Measurements from ENCODE around the gene DSG3. TPM values are rescaled to one million over a fixed set of nuclear protein-coding genes. Genes with fewer than 3 reads are reported as not detected.

Gene DSG3
- total RNA-seq, 1 experiment from 2014 or later, result not detected

DNA sequence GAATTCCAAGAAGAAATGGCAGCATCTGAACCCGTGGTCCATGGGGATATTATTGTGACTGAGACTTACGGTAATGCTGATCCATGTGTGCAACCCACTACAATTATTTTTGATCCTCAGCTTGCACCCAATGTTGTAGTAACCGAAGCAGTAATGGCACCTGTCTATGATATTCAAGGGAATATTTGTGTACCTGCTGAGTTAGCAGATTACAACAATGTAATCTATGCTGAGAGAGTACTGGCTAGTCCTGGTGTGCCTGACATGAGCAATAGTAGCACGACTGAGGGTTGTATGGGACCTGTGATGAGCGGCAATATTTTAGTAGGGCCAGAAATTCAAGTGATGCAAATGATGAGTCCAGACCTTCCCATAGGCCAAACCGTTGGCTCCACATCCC is 34.4 kb upstream of the DSG3 start:
- Histone ChIP-seq H3K36me3 (ENCODE audit: insufficient read depth, low read length, poor library complexity, severe bottlenecking) (no peaks in the 10 kb centered on the region), H3K27me3 (replicated peaks; ENCODE audit: insufficient read depth, low read depth, low read length, poor library complexity) (no peaks in the 10 kb centered on the region), H3K4me1 (ENCODE audit: insufficient read depth, low read length, poor library complexity, severe bottlenecking) (no peaks in the 10 kb centered on the region), H3K9me3 (ENCODE audit: low read depth, low read length, poor library complexity, severe bottlenecking) (no peaks in the 10 kb centered on the region), H3K27ac (ENCODE audit: low read depth, low read length, poor library complexity, severe bottlenecking) (no peak overlapping the region), H3K4me3 (ENCODE audit: low read depth, low read length, poor library complexity, severe bottlenecking) (no peak overlapping the region)
- intact Hi-C loops (cut with micrococcal nuclease; ENCODE audit: unreplicated experiment), result no loop called here
- BruUV-seq (replicated peaks), result no TSS peak
- POLR2A ChIA-PET (ENCODE audit: low non-redundant PET), result no interaction called here
- TF ChIP-seq EZH2 (IDR thresholded peaks at IDR 0.05; ENCODE audit: borderline replicate concordance, low read depth, low read length, poor library complexity, severe bottlenecking), result no peak
- TF ChIP-seq, protein P1, sequence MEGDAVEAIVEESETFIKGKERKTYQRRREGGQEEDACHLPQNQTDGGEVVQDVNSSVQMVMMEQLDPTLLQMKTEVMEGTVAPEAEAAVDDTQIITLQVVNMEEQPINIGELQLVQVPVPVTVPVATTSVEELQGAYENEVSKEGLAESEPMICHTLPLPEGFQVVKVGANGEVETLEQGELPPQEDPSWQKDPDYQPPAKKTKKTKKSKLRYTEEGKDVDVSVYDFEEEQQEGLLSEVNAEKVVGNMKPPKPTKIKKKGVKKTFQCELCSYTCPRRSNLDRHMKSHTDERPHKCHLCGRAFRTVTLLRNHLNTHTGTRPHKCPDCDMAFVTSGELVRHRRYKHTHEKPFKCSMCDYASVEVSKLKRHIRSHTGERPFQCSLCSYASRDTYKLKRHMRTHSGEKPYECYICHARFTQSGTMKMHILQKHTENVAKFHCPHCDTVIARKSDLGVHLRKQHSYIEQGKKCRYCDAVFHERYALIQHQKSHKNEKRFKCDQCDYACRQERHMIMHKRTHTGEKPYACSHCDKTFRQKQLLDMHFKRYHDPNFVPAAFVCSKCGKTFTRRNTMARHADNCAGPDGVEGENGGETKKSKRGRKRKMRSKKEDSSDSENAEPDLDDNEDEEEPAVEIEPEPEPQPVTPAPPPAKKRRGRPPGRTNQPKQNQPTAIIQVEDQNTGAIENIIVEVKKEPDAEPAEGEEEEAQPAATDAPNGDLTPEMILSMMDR (conservative IDR thresholded peaks at IDR 0.05; ENCODE audit: low read depth, low read length), result no peak
- CTCF ChIA-PET, result no interaction called here
- no peak for DNase-seq (ENCODE audit: low spot score)

DNA sequence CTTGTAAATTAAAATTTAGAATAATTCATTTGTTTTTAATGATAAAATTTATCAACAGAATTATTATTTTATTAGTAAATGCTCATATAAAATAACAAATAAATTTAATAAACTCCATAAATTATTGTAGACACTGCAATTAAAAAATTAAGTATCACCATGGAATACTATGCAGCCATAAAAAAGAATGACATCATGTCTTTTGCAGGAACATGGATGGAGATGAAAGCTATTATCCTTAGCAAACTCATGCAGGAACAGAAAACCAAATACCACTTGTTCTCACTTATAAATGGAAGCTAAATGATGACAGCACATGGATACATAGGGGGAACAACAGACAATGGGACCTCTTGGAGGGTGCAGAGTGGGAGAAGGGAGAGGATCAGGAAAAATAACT is 29.7 kb upstream of the DSG3 start:
- Histone ChIP-seq H3K4me3 (ENCODE audit: low read depth, low read length, poor library complexity, severe bottlenecking) (no peak overlapping the region), H3K4me1 (ENCODE audit: insufficient read depth, low read length, poor library complexity, severe bottlenecking) (no peaks in the 10 kb centered on the region), H3K9me3 (ENCODE audit: low read depth, low read length, poor library complexity, severe bottlenecking) (no peaks in the 10 kb centered on the region), H3K27ac (ENCODE audit: low read depth, low read length, poor library complexity, severe bottlenecking) (no peak overlapping the region), H3K36me3 (ENCODE audit: insufficient read depth, low read length, poor library complexity, severe bottlenecking) (no peaks in the 10 kb centered on the region), H3K27me3 (replicated peaks; ENCODE audit: insufficient read depth, low read depth, low read length, poor library complexity) (no peaks in the 10 kb centered on the region)
- TF ChIP-seq EZH2 (IDR thresholded peaks at IDR 0.05; ENCODE audit: borderline replicate concordance, low read depth, low read length, poor library complexity, severe bottlenecking), result no peak
- TF ChIP-seq, protein P1 (conservative IDR thresholded peaks at IDR 0.05; ENCODE audit: low read depth, low read length), result no peak
- no TSS peak for BruUV-seq (replicated peaks)
- DNase-seq (ENCODE audit: low spot score), result no peak
- ChIA-PET POLR2A (ENCODE audit: low non-redundant PET) (no interaction called here), CTCF (no interaction called here)
- intact Hi-C loops (cut with micrococcal nuclease; ENCODE audit: unreplicated experiment), result no loop called here

DNA sequence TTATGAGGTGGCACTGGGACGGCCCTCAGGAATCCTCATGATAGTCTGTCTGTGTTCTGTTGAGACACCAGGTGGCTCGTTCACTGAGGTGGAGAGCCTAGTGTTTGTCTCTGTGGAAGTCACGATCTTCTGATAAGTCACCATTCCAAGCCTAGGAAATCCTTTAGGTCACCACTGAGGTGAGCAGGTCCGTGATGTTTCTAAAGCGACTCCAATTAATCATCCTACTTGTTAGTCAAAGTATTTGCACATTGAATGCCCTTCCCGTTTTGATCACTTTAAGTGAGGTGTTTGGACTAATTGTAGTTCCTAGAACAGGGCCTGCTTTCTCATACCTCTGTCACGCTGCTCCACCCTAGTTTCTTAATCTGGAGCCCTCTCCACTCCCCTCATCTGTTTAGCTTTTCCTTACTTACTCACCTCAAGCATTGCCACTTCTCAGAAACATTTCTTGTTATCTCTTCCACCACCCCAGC is 28.0 kb upstream of the DSG3 start:
- CTCF ChIA-PET, result no interaction called here
- Histone ChIP-seq H3K36me3 (ENCODE audit: insufficient read depth, low read length, poor library complexity, severe bottlenecking) (no peaks in the 10 kb centered on the region), H3K4me1 (ENCODE audit: insufficient read depth, low read length, poor library complexity, severe bottlenecking) (no peaks in the 10 kb centered on the region), H3K27ac (ENCODE audit: low read depth, low read length, poor library complexity, severe bottlenecking) (no peak overlapping the region), H3K4me3 (ENCODE audit: low read depth, low read length, poor library complexity, severe bottlenecking) (no peak overlapping the region), H3K27me3 (replicated peaks; ENCODE audit: insufficient read depth, low read depth, low read length, poor library complexity) (no peaks in the 10 kb centered on the region), H3K9me3 (ENCODE audit: low read depth, low read length, poor library complexity, severe bottlenecking) (no peaks in the 10 kb centered on the region)
- no TSS peak for BruUV-seq (replicated peaks)
- intact Hi-C loops (cut with micrococcal nuclease; ENCODE audit: unreplicated experiment), result no loop called here
- TF ChIP-seq EZH2 (IDR thresholded peaks at IDR 0.05; ENCODE audit: borderline replicate concordance, low read depth, low read length, poor library complexity, severe bottlenecking), result no peak
- TF ChIP-seq, protein P1 (conservative IDR thresholded peaks at IDR 0.05; ENCODE audit: low read depth, low read length), result no peak
- POLR2A ChIA-PET (ENCODE audit: low non-redundant PET), result interaction anchor here (0.6 kb wide), 1 partner anchor 634 kb away, joined by 4 read pairs; no protein-coding TSS in a partner anchor
- DNase-seq (ENCODE audit: low spot score), result no peak
